Spleen (tissue), 7 donors: ENCODE measurements around the gene PIGV.

Source experiments
- CTCF ChIP-seq, 11 experiments: fragments of 200-600 bp in 7 of 11; fragments of 450-650 bp in 4 of 11; sonication (generic) in 4 of 11; IDR thresholded peaks in 8 of 11; conservative IDR thresholded peaks in 3 of 11; 1 replicate in 7 of 11; 2 replicates in 4 of 11; pipeline versions ENCODE4 v1.4.0 to v1.8.0; 2016 to 2021; ENCODE audit warnings: antibody characterized with exemption in 11 of 11, inconsistent platforms in 4 of 11, mild to moderate bottlenecking in 1 of 11
- POLR2A ChIP-seq, 3 donors: fragments of 450-650 bp; IDR thresholded peaks; one replicate each; pipeline ENCODE4 v1.5.1; 2017; ENCODE audit warnings: antibody characterized with exemption in 3 of 3, mild to moderate bottlenecking in 1 of 3
- POLR2AphosphoS5 ChIP-seq, 3 donors: sonication (generic); formaldehyde crosslinking; IDR thresholded peaks; one replicate each; pipeline ENCODE4 v1.5.1; 2017; ENCODE audit warnings: antibody characterized with exemption in 3 of 3
- donor health status: DM: no; HTN: no; CAD: no; lungs with moderate emphysema.
- donor health status: DM: no; HTN: no; CAD: no.
- donor health status: DM: no; HTN: no; CAD: no.

- TF ChIP-seq POLR2A (IDR thresholded peaks at IDR 0.05) = no peak
- peak in 2 of 3 donors; percentile 31 to 39 for TF ChIP-seq POLR2AphosphoS5 (IDR thresholded peaks at IDR 0.05)
- TF ChIP-seq CTCF (IDR thresholded peaks at IDR 0.05 in 8 of 11, conservative IDR thresholded peaks at IDR 0.05 in 3 of 11) = no peak
Measured at GRCh38 chr1:26828411-26828991, 40.8 kb downstream of the PIGV start.
